ENCODE data around the gene SMYD3. TPM values are rescaled to one million over a fixed set of nuclear protein-coding genes. Genes with fewer than 3 reads are reported as not detected.

SMYD3 gene
- total and polyA plus RNA-seq, 2 of the 13 experiments (the other 11 are each of a cell fraction or from before 2014, with no cell fraction given), result 27.7 to 35.8 TPM

GRCh38 chr1:245810789-245811337 is 696.2 kb downstream of the SMYD3 start (continued):
- TF ChIP-seq ZNF333 (CRISPR knock-in tag; IDR thresholded peaks at IDR 0.05; ENCODE audit: borderline replicate concordance), result no peak
- TF ChIP-seq ZEB1 (IDR thresholded peaks at IDR 0.05; ENCODE audit: insufficient replicate concordance, low read depth), result peak; percentile 98
- no peak for TF ChIP-seq MLLT10 (CRISPR knock-in tag; IDR thresholded peaks at IDR 0.05)
- TF ChIP-seq, protein P1, sequence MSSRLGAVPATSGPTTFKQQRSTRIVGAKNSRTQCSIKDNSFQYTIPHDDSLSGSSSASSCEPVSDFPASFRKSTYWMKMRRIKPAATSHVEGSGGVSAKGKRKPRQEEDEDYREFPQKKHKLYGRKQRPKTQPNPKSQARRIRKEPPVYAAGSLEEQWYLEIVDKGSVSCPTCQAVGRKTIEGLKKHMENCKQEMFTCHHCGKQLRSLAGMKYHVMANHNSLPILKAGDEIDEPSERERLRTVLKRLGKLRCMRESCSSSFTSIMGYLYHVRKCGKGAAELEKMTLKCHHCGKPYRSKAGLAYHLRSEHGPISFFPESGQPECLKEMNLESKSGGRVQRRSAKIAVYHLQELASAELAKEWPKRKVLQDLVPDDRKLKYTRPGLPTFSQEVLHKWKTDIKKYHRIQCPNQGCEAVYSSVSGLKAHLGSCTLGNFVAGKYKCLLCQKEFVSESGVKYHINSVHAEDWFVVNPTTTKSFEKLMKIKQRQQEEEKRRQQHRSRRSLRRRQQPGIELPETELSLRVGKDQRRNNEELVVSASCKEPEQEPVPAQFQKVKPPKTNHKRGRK (CRISPR knock-in tag; IDR thresholded peaks at IDR 0.05), result no peak
- TF ChIP-seq ZNF703 (CRISPR knock-in tag; IDR thresholded peaks at IDR 0.05; ENCODE audit: borderline replicate concordance), result no peak
- TF ChIP-seq FOXM1 (CRISPR knock-in tag; IDR thresholded peaks at IDR 0.05), result no peak
- no peak for TF ChIP-seq TSC22D2 (CRISPR knock-in tag; IDR thresholded peaks at IDR 0.05; ENCODE audit: borderline replicate concordance)
- TF ChIP-seq, protein P2, sequence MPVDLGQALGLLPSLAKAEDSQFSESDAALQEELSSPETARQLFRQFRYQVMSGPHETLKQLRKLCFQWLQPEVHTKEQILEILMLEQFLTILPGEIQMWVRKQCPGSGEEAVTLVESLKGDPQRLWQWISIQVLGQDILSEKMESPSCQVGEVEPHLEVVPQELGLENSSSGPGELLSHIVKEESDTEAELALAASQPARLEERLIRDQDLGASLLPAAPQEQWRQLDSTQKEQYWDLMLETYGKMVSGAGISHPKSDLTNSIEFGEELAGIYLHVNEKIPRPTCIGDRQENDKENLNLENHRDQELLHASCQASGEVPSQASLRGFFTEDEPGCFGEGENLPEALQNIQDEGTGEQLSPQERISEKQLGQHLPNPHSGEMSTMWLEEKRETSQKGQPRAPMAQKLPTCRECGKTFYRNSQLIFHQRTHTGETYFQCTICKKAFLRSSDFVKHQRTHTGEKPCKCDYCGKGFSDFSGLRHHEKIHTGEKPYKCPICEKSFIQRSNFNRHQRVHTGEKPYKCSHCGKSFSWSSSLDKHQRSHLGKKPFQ (CRISPR knock-in tag; IDR thresholded peaks at IDR 0.05; ENCODE audit: insufficient replicate concordance), result peak; percentile 43
- TF ChIP-seq, protein P3, sequence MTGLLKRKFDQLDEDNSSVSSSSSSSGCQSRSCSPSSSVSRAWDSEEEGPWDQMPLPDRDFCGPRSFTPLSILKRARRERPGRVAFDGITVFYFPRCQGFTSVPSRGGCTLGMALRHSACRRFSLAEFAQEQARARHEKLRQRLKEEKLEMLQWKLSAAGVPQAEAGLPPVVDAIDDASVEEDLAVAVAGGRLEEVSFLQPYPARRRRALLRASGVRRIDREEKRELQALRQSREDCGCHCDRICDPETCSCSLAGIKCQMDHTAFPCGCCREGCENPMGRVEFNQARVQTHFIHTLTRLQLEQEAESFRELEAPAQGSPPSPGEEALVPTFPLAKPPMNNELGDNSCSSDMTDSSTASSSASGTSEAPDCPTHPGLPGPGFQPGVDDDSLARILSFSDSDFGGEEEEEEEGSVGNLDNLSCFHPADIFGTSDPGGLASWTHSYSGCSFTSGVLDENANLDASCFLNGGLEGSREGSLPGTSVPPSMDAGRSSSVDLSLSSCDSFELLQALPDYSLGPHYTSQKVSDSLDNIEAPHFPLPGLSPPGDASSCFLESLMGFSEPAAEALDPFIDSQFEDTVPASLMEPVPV (CRISPR knock-in tag; IDR thresholded peaks at IDR 0.05), result 0 out of 2 replicates have a peak, but pooled peaks have one; percentile 19
- TF ChIP-seq SAP130 (CRISPR knock-in tag; IDR thresholded peaks at IDR 0.05; ENCODE audit: low read depth), result peak; percentile 71
- TF ChIP-seq ZIK1 (CRISPR knock-in tag; IDR thresholded peaks at IDR 0.05; ENCODE audit: borderline replicate concordance, low read depth), result no peak
- no peak for TF ChIP-seq ZNF33B (CRISPR knock-in tag; IDR thresholded peaks at IDR 0.05)
- TF ChIP-seq, protein P4, sequence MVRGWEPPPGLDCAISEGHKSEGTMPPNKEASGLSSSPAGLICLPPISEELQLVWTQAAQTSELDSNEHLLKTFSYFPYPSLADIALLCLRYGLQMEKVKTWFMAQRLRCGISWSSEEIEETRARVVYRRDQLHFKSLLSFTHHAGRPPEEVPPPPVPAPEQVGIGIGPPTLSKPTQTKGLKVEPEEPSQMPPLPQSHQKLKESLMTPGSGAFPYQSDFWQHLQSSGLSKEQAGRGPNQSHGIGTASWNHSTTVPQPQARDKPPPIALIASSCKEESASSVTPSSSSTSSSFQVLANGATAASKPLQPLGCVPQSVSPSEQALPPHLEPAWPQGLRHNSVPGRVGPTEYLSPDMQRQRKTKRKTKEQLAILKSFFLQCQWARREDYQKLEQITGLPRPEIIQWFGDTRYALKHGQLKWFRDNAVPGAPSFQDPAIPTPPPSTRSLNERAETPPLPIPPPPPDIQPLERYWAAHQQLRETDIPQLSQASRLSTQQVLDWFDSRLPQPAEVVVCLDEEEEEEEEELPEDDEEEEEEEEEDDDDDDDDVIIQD (CRISPR knock-in tag; IDR thresholded peaks at IDR 0.05; ENCODE audit: low read depth), result 0 out of 2 replicates have a peak, but pooled peaks have one; percentile 29
- TF ChIP-seq BHLHE40 (IDR thresholded peaks at IDR 0.05; ENCODE audit: low read length), result no peak
- no peak for TF ChIP-seq ZBED4 (CRISPR knock-in tag; IDR thresholded peaks at IDR 0.05; ENCODE audit: borderline replicate concordance)
- TF ChIP-seq ZNF547 (CRISPR knock-in tag; IDR thresholded peaks at IDR 0.05), result no peak
